Activated B cell treated with CpG ODN at 0.5 μM for 24 hours (primary cell): Measurements from ENCODE around the gene KDM4B. TPM values are rescaled to one million over a fixed set of nuclear protein-coding genes. Genes with fewer than 3 reads are reported as not detected.

Experiments
- ATAC-seq: fragments of 200-7000 bp; cut with Tn5 transposase; one replicate; pipeline ENCODE4 v1.10.0; 2021; ENCODE audit warnings: low read depth, mild to moderate bottlenecking, moderate library complexity
- CTCF ChIA-PET: fragments of 350-600 bp; sonication (Branson Sonifier 250); formaldehyde crosslinking; loops from one replicate; lab custom pipeline; 2021; ENCODE audit warnings: antibody characterized with exemption; lab: Charles Lee
- POLR2A ChIA-PET: fragments of 350-600 bp; sonication (Branson Sonifier 250); formaldehyde crosslinking; loops from one replicate; lab custom pipeline; 2021; ENCODE audit warnings: antibody characterized with exemption; lab: Charles Lee
- DNase-seq: peaks from one replicate; pipeline ENCODE4 v3.0.0; 2022
- H3K27ac Mint-ChIP-seq: one replicate; pipeline ENCODE4 v1.8.0; 2020; ENCODE audit warnings: mixed read lengths
- H3K27me3 Mint-ChIP-seq: one replicate; pipeline ENCODE4 v1.8.0; 2021; ENCODE audit warnings: mixed read lengths
- H3K36me3 Mint-ChIP-seq: one replicate; pipeline ENCODE4 v1.8.0; 2021; ENCODE audit warnings: low read depth, mixed read lengths
- H3K4me1 Mint-ChIP-seq: one replicate; pipeline ENCODE4 v1.8.0; 2021; ENCODE audit warnings: mixed read lengths
- H3K4me3 Mint-ChIP-seq: one replicate; pipeline ENCODE4 v1.8.0; 2020; ENCODE audit warnings: mild to moderate bottlenecking, mixed read lengths
- H3K9me3 Mint-ChIP-seq: one replicate; pipeline ENCODE4 v1.8.0; 2020; ENCODE audit warnings: mixed read lengths
- CTCF ChIP-seq: fragments of 200-600 bp; IDR thresholded peaks from one replicate; pipeline ENCODE4 v1.8.0; 2022; ENCODE audit warnings: antibody characterized with exemption, mild to moderate bottlenecking
- intact Hi-C: fragments of 100-400 bp; cut with micrococcal nuclease; formaldehyde crosslinking; loops from one replicate; pipeline ENCODE4 v1.15.1; 2024
- total RNA-seq: library from RNA; stranded (reverse); gene quantifications from 2 replicates; pipeline ENCODE4 v1.2.3, GENCODE V29; 2022

Gene KDM4B
- total RNA-seq, 1 donor from 2014 or later, result 88.9 TPM

DNA sequence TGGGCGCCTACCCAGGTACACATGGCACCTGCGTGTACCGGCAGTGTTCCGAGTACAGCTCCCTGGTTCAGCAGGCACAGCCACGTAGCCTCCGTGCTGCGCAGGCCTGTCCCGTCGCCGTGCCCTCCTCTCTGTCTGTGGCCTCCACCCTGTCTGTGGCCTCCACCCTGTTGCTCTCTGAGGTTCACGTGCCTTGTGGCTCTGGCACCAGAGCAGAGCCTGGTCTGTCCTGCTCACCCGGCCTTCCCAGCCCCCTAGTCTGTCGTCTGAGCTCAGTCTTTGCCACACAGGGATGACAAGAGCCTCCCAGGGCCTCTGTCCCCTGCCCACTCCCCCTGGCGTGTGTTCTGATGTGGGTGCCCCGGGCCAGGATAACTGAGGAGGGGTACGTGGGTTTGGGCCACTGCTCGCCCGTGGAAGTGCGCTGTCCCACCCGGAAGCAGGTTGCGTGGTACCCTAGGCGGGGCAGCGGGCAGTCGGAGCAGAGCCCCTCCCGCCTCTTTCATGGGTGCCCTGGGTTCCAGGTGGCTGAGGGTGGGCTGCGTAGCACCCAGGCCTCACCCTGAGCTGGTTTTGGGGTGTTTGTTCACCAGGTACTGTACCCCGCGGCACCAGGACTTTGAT is 71.7 kb downstream of the KDM4B start:
- no peak overlapping the region for H3K4me3 Mint-ChIP-seq
- POLR2A ChIA-PET, result no interaction called here
- DNase-seq (no peak), ATAC-seq (no peak)
- CTCF ChIA-PET, result no interaction called here
- no peak overlapping the region for H3K27ac Mint-ChIP-seq
- no peaks in the 10 kb centered on the region for H3K9me3 Mint-ChIP-seq
- H3K36me3 Mint-ChIP-seq, result peaks cover 42% of the 10 kb centered on the region
- H3K4me1 Mint-ChIP-seq, result no peaks in the 10 kb centered on the region
- intact Hi-C loops, result no loop called here
- TF ChIP-seq CTCF, result no peak
- H3K27me3 Mint-ChIP-seq, result no peaks in the 10 kb centered on the region

- Mint-ChIP-seq H3K27me3 (no peaks in the 10 kb centered on the region), H3K36me3 (peaks cover 46% of the 10 kb centered on the region), H3K27ac (no peak overlapping the region), H3K4me3 (no peak overlapping the region), H3K9me3 (no peaks in the 10 kb centered on the region), H3K4me1 (no peaks in the 10 kb centered on the region)
- intact Hi-C loops, result no loop called here
- TF ChIP-seq CTCF, result no peak
- no peak for ATAC-seq
- DNase-seq, result no peak
- CTCF ChIA-PET, result no interaction called here
- POLR2A ChIA-PET, result no interaction called here
These were observed 72.4 kb downstream of the KDM4B start for GRCh38 chr19:5041168-5041912.

DNA sequence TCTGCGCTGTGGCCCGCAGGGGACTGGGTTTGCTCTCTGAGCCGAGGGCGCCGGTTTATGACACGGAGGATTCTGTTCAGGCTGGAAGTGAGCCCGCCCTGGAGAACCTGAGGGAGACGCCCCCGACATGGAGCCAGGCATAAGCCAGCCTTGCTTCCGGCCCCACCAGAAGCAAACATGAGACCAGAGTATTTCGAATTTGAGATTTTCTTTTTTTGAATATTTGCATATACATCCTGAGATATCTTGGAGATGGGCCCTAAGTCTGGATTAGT is 72.9 kb downstream of the KDM4B start:
- H3K27me3 Mint-ChIP-seq, result no peaks in the 10 kb centered on the region
- H3K4me3 Mint-ChIP-seq, result no peak overlapping the region
- H3K27ac Mint-ChIP-seq, result no peak overlapping the region
- H3K4me1 Mint-ChIP-seq, result no peaks in the 10 kb centered on the region
- DNase-seq (no peak), ATAC-seq (no peak)
- H3K9me3 Mint-ChIP-seq, result no peaks in the 10 kb centered on the region
- peaks cover 46% of the 10 kb centered on the region for H3K36me3 Mint-ChIP-seq
- POLR2A ChIA-PET, result interaction anchor here (0.7 kb wide), 1 partner anchor 295 kb away, joined by 5 read pairs; no protein-coding TSS in a partner anchor
- no peak for TF ChIP-seq CTCF
- CTCF ChIA-PET, result interaction anchor here (1.3 kb wide), 1 partner anchor 232 kb away, joined by 3 read pairs; no protein-coding TSS in a partner anchor
- intact Hi-C loops, result no loop called here

GRCh38 chr19:5042556-5042955 is 73.6 kb downstream of the KDM4B start:
- Mint-ChIP-seq H3K4me3 (no peak overlapping the region), H3K4me1 (no peaks in the 10 kb centered on the region), H3K27me3 (no peaks in the 10 kb centered on the region), H3K9me3 (no peaks in the 10 kb centered on the region), H3K36me3 (peaks cover 44% of the 10 kb centered on the region), H3K27ac (no peak overlapping the region)
- DNase-seq (no peak), ATAC-seq (no peak)
- intact Hi-C loops, result no loop called here
- ChIA-PET CTCF (interaction anchor here (1.3 kb wide), 1 partner anchor 232 kb away, joined by 3 read pairs; no protein-coding TSS in a partner anchor), POLR2A (interaction anchor here (0.7 kb wide), 1 partner anchor 296 kb away, joined by 5 read pairs; no protein-coding TSS in a partner anchor)
- no peak for TF ChIP-seq CTCF

DNA sequence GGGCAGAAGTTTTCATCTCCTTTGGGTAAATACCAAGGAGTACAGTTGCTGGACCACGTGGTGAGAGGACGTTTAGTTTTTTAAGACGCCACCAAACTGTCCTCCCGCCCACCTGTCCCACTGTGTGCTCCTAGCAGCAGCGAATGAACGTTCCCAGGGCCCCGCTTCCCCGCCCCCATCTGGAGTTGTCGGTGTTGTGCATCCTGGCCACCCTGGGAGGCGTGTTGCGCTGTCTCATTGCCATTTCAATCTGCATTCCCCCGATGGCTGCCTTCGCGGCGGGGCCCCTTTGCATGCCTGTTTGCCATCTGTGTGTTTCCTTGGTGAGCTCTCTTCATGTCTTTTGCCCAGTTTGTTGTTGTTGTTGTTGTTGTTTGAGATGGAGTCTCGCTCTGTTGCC is 76.1 kb downstream of the KDM4B start:
- CTCF ChIA-PET, result interaction anchor here (2.7 kb wide), 1 partner anchor 109 kb away, joined by 14 read pairs; no protein-coding TSS in a partner anchor

More for the DNA sequence above, 76.1 kb downstream of the KDM4B start:
- H3K9me3 Mint-ChIP-seq, result no peaks in the 10 kb centered on the region
- POLR2A ChIA-PET, result no interaction called here
- intact Hi-C loops, result no loop called here
- peaks cover 6% of the 10 kb centered on the region for H3K4me1 Mint-ChIP-seq
- no peak for TF ChIP-seq CTCF
- no peak overlapping the region for H3K27ac Mint-ChIP-seq
- no peaks in the 10 kb centered on the region for H3K27me3 Mint-ChIP-seq
- no peak overlapping the region for H3K4me3 Mint-ChIP-seq
- DNase-seq, result no peak
- no peak for ATAC-seq
- H3K36me3 Mint-ChIP-seq, result peaks cover 48% of the 10 kb centered on the region
